Osteocyte (in vitro differentiated cells): ENCODE results near the gene IL4I1. TPM values are rescaled to one million over a fixed set of nuclear protein-coding genes. Genes with fewer than 3 reads are reported as not detected.

Source experiments
- DNase-seq: peaks from one replicate; pipeline ENCODE4 v3.0.0; 2021; ENCODE audit warnings: mixed read lengths; ENCODE audit not compliant: unreplicated experiment; ENCODE audit errors: extremely low spot score
- H3K27ac Mint-ChIP-seq: one replicate; pipeline ENCODE4 v1.8.0; 2021; ENCODE audit warnings: mild to moderate bottlenecking, mixed read lengths; ENCODE audit not compliant: unreplicated experiment
- H3K27me3 Mint-ChIP-seq: one replicate; pipeline ENCODE4 v1.8.0; 2021; ENCODE audit warnings: mixed read lengths; ENCODE audit not compliant: unreplicated experiment
- H3K36me3 Mint-ChIP-seq: one replicate; pipeline ENCODE4 v1.8.0; 2021; ENCODE audit warnings: mixed read lengths; ENCODE audit not compliant: unreplicated experiment
- H3K4me1 Mint-ChIP-seq: one replicate; pipeline ENCODE4 v1.8.0; 2021; ENCODE audit warnings: mixed read lengths; ENCODE audit not compliant: unreplicated experiment
- H3K4me3 Mint-ChIP-seq: one replicate; pipeline ENCODE4 v1.8.0; 2021; ENCODE audit warnings: mild to moderate bottlenecking, moderate library complexity, mixed read lengths; ENCODE audit not compliant: unreplicated experiment
- H3K9me3 Mint-ChIP-seq: one replicate; pipeline ENCODE4 v1.8.0; 2021; ENCODE audit warnings: mixed read lengths; ENCODE audit not compliant: unreplicated experiment
- total RNA-seq: library from RNA; stranded (reverse); gene quantifications from 2 replicates; pipeline ENCODE4 v1.2.1, GENCODE V29; 2021
- TF ChIP-seq, protein P1 (sequence below): fragments of 200-600 bp; sonication (generic); IDR thresholded peaks from 2 replicates; pipeline ENCODE4 v1.5.0; 2021; ENCODE audit warnings: antibody characterized with exemption, mild to moderate bottlenecking, moderate library complexity

IL4I1 gene
- total RNA-seq, 1 donor from 2014 or later = not detected

DNA sequence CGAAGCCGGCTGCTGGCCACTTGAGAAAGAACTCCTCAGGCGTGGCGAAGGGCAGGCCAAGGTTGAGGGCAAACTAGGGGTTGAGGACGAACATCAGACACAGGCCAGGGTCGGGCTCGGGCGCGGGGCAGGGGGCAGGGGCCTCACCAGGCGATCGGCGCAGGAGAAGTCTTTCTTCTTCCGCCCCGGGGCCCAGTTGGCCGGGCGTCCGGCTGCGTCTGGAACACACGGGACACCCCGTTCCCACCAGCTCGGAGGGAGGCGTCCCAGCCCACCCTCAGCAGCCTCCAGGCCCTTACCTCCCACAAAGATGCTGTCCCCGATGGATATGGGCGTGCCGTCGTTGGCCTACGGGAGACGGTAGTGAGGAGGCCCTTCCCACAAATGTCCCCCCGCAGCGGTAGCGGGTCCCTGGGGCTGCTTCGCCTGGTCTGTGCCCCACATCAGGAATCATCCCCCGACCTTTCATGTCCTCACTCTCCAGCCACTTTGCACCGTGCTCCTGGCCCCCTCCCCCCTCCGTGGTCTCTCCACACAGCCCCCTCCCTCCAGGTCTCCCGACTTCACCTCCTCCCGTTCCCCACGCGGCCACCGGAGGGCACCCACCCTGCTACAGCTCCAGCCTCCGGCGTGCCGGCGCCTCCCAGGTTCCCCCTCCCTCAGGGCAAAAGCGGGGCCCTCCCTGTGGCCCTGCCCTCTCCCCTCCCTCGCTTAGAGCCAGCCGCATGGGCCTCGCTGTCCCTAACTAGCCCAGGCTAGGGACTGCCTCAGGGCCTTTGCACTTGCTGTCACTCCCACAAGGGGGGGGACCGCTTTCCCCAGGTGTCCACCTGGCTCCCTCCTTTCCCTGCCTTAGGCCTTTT lies 34.1 kb downstream of the IL4I1 start:
- no peak for DNase-seq
- H3K27me3 Mint-ChIP-seq = no peaks in the 10 kb centered on the region
- TF ChIP-seq, protein P1, sequence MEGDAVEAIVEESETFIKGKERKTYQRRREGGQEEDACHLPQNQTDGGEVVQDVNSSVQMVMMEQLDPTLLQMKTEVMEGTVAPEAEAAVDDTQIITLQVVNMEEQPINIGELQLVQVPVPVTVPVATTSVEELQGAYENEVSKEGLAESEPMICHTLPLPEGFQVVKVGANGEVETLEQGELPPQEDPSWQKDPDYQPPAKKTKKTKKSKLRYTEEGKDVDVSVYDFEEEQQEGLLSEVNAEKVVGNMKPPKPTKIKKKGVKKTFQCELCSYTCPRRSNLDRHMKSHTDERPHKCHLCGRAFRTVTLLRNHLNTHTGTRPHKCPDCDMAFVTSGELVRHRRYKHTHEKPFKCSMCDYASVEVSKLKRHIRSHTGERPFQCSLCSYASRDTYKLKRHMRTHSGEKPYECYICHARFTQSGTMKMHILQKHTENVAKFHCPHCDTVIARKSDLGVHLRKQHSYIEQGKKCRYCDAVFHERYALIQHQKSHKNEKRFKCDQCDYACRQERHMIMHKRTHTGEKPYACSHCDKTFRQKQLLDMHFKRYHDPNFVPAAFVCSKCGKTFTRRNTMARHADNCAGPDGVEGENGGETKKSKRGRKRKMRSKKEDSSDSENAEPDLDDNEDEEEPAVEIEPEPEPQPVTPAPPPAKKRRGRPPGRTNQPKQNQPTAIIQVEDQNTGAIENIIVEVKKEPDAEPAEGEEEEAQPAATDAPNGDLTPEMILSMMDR = peak; percentile 39
- H3K9me3 Mint-ChIP-seq = no peaks in the 10 kb centered on the region
- H3K36me3 Mint-ChIP-seq = peaks cover 22% of the 10 kb centered on the region
- no peak overlapping the region for H3K27ac Mint-ChIP-seq
- peaks cover 31% of the 10 kb centered on the region for H3K4me1 Mint-ChIP-seq
- no peak overlapping the region for H3K4me3 Mint-ChIP-seq

DNA sequence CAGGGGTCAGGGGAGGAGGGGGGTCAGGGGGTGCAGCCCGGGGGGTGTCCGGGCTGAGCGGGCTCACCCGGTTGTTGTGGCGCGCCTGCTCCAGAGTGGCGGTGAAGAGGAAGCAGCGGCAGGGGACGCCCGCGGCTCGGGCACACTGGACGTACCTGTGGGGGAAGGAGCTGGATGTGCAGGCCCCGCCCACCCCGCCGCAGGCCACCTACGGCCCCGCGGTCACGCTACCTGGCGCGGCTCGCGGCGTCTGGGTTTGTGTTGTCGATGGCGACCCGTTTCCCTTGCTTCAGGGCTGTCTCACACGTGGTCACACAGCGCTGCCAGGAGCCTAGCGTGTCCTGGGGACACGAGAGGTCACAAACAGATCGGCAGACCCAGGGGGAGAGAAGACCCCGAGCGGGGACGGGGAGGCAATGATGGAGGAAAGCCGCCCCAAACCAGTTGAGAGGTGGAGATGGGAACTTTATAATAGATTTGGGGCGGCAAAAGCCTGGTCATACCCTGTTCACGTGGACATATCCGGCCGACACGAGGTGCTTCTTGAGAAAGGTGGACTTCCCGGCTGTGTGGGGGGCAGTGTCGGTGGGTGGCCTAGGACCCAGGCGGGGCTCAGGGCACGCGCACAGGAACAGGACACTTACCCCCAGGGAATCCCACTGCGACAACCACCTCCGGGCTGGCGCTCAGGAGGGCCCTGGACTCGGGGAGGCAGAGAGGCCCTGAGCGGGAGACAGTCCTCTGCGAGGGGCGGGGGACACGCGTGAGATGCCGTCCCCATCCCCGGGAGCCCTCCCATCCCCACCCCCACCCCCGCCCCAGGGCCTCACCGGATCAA lies 34.9 kb downstream of the IL4I1 start:
- peaks cover 29% of the 10 kb centered on the region for H3K36me3 Mint-ChIP-seq
- no peak overlapping the region for H3K4me3 Mint-ChIP-seq
- DNase-seq = no peak
- H3K27ac Mint-ChIP-seq = no peak overlapping the region
- TF ChIP-seq, protein P1 = no peak
- no peaks in the 10 kb centered on the region for H3K27me3 Mint-ChIP-seq
- H3K4me1 Mint-ChIP-seq = peaks cover 26% of the 10 kb centered on the region
- no peaks in the 10 kb centered on the region for H3K9me3 Mint-ChIP-seq

DNA sequence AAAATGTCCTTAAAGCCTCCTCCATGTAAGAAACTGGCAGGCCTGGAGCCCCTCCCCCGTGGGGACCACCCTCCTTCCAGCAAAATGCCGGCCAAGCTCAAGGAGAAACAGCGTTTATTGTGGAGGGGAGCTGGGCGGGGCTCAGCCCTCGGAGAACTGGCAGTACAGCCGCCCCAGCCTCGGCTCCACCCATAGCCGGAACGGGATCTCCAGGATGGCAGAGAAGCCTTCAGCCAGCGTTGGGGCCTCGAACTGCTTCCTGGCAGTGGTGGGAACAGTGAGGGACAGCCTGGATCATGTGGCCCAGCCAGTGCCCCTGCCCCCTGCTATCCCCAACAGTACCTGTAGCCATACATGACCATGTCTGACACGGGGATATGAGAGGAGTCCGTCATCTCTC lies 35.6 kb downstream of the IL4I1 start:
- peaks cover 20% of the 10 kb centered on the region for H3K4me1 Mint-ChIP-seq
- no peak overlapping the region for H3K27ac Mint-ChIP-seq
- H3K9me3 Mint-ChIP-seq = no peaks in the 10 kb centered on the region
- H3K36me3 Mint-ChIP-seq = peaks cover 29% of the 10 kb centered on the region
- no peak for DNase-seq
- TF ChIP-seq, protein P1 = no peak
- H3K4me3 Mint-ChIP-seq = no peak overlapping the region
- no peaks in the 10 kb centered on the region for H3K27me3 Mint-ChIP-seq

DNA sequence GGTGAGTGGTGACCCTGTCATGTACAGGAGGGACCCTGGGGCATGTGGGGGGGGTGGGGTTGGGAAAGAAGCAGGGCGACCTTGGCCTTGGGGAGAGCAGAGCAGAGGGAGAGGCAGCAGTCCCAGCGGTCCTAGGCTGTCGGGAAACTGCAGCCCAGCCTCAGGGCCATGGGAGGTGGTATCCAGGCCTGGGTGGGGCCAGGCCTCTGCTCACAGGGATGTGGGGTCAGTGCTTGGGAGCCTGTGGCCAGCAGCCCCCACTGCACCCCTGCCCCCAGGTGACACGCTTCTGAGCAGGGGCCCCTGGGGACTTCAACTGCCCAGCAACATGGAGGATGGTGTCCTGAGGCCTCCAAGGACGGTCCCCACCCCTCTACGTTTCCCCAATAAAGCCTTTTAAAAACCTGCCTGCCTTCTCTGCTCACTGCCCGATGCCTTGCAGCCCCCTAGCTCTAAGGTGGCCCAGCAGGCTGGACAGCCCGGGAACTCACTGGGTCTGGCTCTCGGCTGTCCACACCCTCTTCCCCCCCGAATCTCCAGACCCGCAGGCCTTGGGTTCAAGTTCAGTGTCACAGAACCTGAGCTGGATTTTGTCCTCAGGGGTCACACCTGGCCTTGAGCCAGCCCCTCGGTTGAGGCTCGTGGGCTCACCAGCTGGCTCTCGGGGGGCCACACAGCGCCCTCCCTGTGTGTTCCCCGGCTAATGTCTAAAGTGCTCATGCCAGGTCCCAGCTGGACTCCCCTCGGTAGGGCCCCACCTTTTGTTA lies 36.2 kb downstream of the IL4I1 start:
- Mint-ChIP-seq H3K4me1 (peaks cover 17% of the 10 kb centered on the region), H3K9me3 (no peaks in the 10 kb centered on the region), H3K4me3 (no peak overlapping the region), H3K36me3 (peaks cover 31% of the 10 kb centered on the region), H3K27me3 (no peaks in the 10 kb centered on the region), H3K27ac (peak overlapping the region; percentile 38)
- no peak for DNase-seq
- TF ChIP-seq, protein P1 = no peak
